Muscle layer of colon (tissue), 2 donors: ENCODE measurements around the gene PPP1R37.

Experiments used
- H3K27ac ChIP-seq: one replicate; pipeline ENCODE4 v1.7.0; 2013; ENCODE audit warnings: low read depth, mild to moderate bottlenecking, low read length, moderate library complexity
- H3K27me3 ChIP-seq, 2 donors: one replicate each; pipeline ENCODE4 v1.7.0; 2013; ENCODE audit warnings: low read length in 2 of 2, mild to moderate bottlenecking in 2 of 2; ENCODE audit not compliant: insufficient read depth in 2 of 2, control insufficient read depth in 1 of 2
- H3K36me3 ChIP-seq: one replicate; pipeline ENCODE4 v1.7.0; 2013; ENCODE audit warnings: mild to moderate bottlenecking, low read length; ENCODE audit not compliant: insufficient read depth
- H3K4me1 ChIP-seq: one replicate; pipeline ENCODE4 v1.7.0; 2013; ENCODE audit warnings: mild to moderate bottlenecking, low read length; ENCODE audit not compliant: insufficient read depth
- H3K4me3 ChIP-seq, 2 donors: one replicate each; pipeline ENCODE4 v1.7.0; 2013; ENCODE audit warnings: low read length in 2 of 2, low read depth in 1 of 2, mild to moderate bottlenecking in 1 of 2, moderate library complexity in 1 of 2
- H3K9ac ChIP-seq: one replicate; pipeline ENCODE4 v1.7.0; 2013; ENCODE audit warnings: low read length
- H3K9me3 ChIP-seq: one replicate; pipeline ENCODE4 v1.7.0; 2013; ENCODE audit warnings: mild to moderate bottlenecking, low read length
- donor health status: abdominal sarcoma.
- donor health status: Adenocarcinoma of cecum.

Gene PPP1R37

DNA sequence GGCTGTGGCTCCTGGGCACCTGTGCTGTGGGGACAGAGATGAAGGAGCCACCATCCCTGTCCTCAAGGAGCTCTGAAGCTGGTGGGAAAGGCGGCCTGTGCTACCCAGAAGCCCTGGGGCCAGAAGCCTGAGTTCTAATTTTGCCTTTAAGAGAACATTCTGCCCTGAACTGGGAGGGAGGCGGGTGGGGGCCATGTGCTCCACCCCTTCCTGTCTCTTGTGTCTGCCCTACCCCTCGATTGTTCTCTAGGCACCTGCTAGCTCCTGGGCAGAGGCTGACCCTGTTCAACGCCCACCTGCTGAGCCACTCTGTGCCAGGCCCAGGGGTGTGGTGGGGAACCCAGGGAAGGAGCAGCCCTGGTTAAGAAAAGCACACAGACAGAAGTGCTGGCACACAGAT lies 79.2 kb downstream of the PPP1R37 start:
- no peaks in the 10 kb centered on the region for H3K9me3 ChIP-seq
- H3K27ac ChIP-seq = no peak overlapping the region
- H3K4me1 ChIP-seq = peaks cover 1% of the 10 kb centered on the region
- no peak overlapping the region for H3K4me3 ChIP-seq
- H3K9ac ChIP-seq = no peak overlapping the region
- H3K27me3 ChIP-seq = no peaks in the 10 kb centered on the region
- no peaks in the 10 kb centered on the region for H3K36me3 ChIP-seq

GRCh38 chr19:45172611-45173208 lies 79.7 kb downstream of the PPP1R37 start:
- no peaks in the 10 kb centered on the region for H3K36me3 ChIP-seq
- no peaks in the 10 kb centered on the region for H3K27me3 ChIP-seq
- no peak overlapping the region for H3K9ac ChIP-seq
- H3K9me3 ChIP-seq = no peaks in the 10 kb centered on the region
- no peak overlapping the region for H3K4me3 ChIP-seq
- peaks cover 7% of the 10 kb centered on the region for H3K4me1 ChIP-seq
- no peak overlapping the region for H3K27ac ChIP-seq

DNA sequence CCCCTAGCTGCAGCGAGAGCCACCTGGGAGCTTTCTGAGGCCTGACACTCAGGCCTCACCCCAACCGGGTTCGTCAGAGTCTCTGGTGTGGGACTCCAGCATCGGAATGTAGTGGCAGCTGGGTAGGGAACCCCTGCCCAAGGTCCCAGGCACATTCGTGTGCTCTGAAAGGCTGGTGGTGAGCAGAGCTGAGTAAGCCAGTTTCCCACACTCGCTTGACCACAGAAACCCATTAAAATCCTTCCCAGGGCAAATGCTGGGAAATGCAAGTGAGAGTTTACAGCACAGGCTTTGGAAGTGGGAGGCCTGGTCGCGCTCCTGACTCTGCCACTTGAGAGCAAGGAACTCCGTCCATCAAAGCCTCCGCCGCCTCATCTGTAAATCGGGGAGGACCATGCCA lies 80.8 kb downstream of the PPP1R37 start:
- Histone ChIP-seq H3K9ac (no peak overlapping the region), H3K9me3 (no peaks in the 10 kb centered on the region), H3K36me3 (no peaks in the 10 kb centered on the region), H3K4me3 (no peak overlapping the region), H3K27ac (no peak overlapping the region), H3K4me1 (peaks cover 7% of the 10 kb centered on the region), H3K27me3 (no peaks in the 10 kb centered on the region)

- Histone ChIP-seq H3K4me3 (no peak overlapping the region), H3K27me3 (no peaks in the 10 kb centered on the region), H3K9ac (no peak overlapping the region), H3K27ac (no peak overlapping the region), H3K36me3 (no peaks in the 10 kb centered on the region), H3K9me3 (no peaks in the 10 kb centered on the region), H3K4me1 (peaks cover 17% of the 10 kb centered on the region)
Observed at GRCh38 chr19:45175515-45176345, 82.8 kb downstream of the PPP1R37 start.

GRCh38 chr19:45177817-45178261 lies 84.9 kb downstream of the PPP1R37 start, which contains the start of gene TRAPPC6A:
TRAPPC6A (minus strand) TSS chr19:45178237; CDS start chr19:45178218, 19 bp downstream.
- Histone ChIP-seq H3K27ac (peak within 1 kb of the TSS; percentile 96), H3K36me3 (no peaks in the 10 kb centered on the region), H3K4me1 (peaks cover 28% of the 10 kb centered on the region), H3K27me3 (no peaks in the 10 kb centered on the region), H3K4me3 (peak within 1 kb of the TSS; percentile 84 to 85), H3K9ac (peak within 1 kb of the TSS; percentile 87), H3K9me3 (no peaks in the 10 kb centered on the region)

- H3K9ac ChIP-seq = peak within 1 kb of the TSS; percentile 87
- peak within 1 kb of the TSS; percentile 96 for H3K27ac ChIP-seq
- H3K4me1 ChIP-seq = peaks cover 28% of the 10 kb centered on the region
- no peaks in the 10 kb centered on the region for H3K36me3 ChIP-seq
- H3K4me3 ChIP-seq = peak within 1 kb of the TSS; percentile 84 to 85
- no peaks in the 10 kb centered on the region for H3K9me3 ChIP-seq
- no peaks in the 10 kb centered on the region for H3K27me3 ChIP-seq
Observed at GRCh38 chr19:45178262-45179071, 85.5 kb downstream of the PPP1R37 start, which contains the start of gene BLOC1S3. BLOC1S3 (plus strand) TSS chr19:45178784; CDS start chr19:45179297, 513 bp downstream.

- Histone ChIP-seq H3K4me1 (peaks cover 28% of the 10 kb centered on the region), H3K36me3 (no peaks in the 10 kb centered on the region), H3K4me3 (peak overlapping the region; percentile 84 to 85), H3K9me3 (no peaks in the 10 kb centered on the region), H3K27ac (peak overlapping the region; percentile 96), H3K27me3 (no peaks in the 10 kb centered on the region), H3K9ac (peak overlapping the region; percentile 78)
Observed at GRCh38 chr19:45179072-45179891, 86.3 kb downstream of the PPP1R37 start.

- no peak overlapping the region for H3K9ac ChIP-seq
- H3K36me3 ChIP-seq = no peaks in the 10 kb centered on the region
- peak overlapping the region; percentile 84 to 85 for H3K4me3 ChIP-seq
- no peaks in the 10 kb centered on the region for H3K9me3 ChIP-seq
- H3K27ac ChIP-seq = peak overlapping the region; percentile 21
- peaks cover 28% of the 10 kb centered on the region for H3K4me1 ChIP-seq
- H3K27me3 ChIP-seq = no peaks in the 10 kb centered on the region
Observed at GRCh38 chr19:45179892-45180370, 87.0 kb downstream of the PPP1R37 start.

- H3K4me1 ChIP-seq = peaks cover 28% of the 10 kb centered on the region
- H3K4me3 ChIP-seq = no peak overlapping the region
Observed at GRCh38 chr19:45180936-45181335, 88.0 kb downstream of the PPP1R37 start.

DNA sequence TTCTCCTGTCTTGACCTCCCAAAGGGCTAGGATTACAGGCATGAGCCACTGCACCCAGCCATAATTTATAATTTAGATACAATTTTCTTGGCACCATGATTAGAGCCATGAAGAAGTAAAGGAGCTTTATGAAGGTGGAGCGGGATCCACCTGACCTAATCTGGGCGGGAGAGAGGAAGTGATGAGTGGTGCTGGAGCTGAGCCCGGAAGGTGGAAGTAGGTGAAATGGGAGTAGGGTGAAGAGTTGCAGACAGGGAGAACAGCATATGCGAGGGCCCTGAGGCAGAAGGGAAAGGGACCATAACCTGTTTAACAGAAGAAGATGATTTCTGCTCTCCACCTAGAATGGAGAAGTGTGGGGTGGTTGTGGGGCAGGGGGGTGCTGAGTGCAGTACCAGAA lies 89.8 kb downstream of the PPP1R37 start:
- no peak overlapping the region for H3K27ac ChIP-seq
- H3K9ac ChIP-seq = no peak overlapping the region
- no peaks in the 10 kb centered on the region for H3K9me3 ChIP-seq
- H3K27me3 ChIP-seq = no peaks in the 10 kb centered on the region
- H3K4me1 ChIP-seq = peaks cover 22% of the 10 kb centered on the region
- H3K36me3 ChIP-seq = no peaks in the 10 kb centered on the region
- no peak overlapping the region for H3K4me3 ChIP-seq

More at GRCh38 chr19:45180936-45181335, 88.0 kb downstream of the PPP1R37 start:
- H3K9me3 ChIP-seq = no peaks in the 10 kb centered on the region
- no peak overlapping the region for H3K27ac ChIP-seq
- H3K9ac ChIP-seq = no peak overlapping the region
- no peaks in the 10 kb centered on the region for H3K27me3 ChIP-seq
- no peaks in the 10 kb centered on the region for H3K36me3 ChIP-seq
